ENCODE data around the gene WDR41. TPM values are rescaled to one million over a fixed set of nuclear protein-coding genes. Genes with fewer than 3 reads are reported as not detected.

Gene WDR41
- total RNA-seq, 4 donors from 2014 or later, result 18.8 to 56.1 (median 33.2) TPM

DNA sequence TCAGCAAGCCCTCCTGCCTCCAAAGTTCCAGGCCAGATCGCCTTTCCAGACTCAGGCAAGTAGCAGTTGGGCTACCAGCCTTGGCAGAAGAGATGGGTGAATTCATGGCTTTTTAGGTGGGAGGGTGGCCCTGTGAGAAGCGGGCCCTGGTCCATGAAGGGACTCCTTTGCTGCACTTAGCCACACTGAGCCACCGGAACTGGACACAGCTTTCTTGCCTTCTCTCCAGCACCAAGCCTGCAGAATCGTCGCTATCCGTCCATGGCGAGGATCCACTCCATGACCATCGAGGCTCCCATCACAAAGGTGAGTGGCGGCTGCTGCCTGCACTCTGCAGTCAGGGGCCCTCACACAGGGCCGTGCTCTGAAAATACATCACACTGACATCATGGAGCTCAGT is 85.0 kb downstream of the WDR41 start:
- no peak for DNase-seq (ENCODE audit: extremely low spot score)
- Histone ChIP-seq H3K27ac (replicated peaks in 1 of 4) (no peak overlapping the region), H3K4me3 (no peak overlapping the region), H3K9me3 (no peaks in the 10 kb centered on the region), H3K27me3 (no peaks in the 10 kb centered on the region), H3K4me1 (no peaks in the 10 kb centered on the region), H3K36me3 (no peaks in the 10 kb centered on the region)
- 96% methylated on average over 7 of the region's 10 CpGs for WGBS
- TF ChIP-seq POLR2A (IDR thresholded peaks at IDR 0.05; ENCODE audit: low read depth) (no peak), POLR2AphosphoS5 (IDR thresholded peaks at IDR 0.05) (no peak), EP300 (IDR thresholded peaks at IDR 0.05) (no peak)
- TF ChIP-seq, protein P1, sequence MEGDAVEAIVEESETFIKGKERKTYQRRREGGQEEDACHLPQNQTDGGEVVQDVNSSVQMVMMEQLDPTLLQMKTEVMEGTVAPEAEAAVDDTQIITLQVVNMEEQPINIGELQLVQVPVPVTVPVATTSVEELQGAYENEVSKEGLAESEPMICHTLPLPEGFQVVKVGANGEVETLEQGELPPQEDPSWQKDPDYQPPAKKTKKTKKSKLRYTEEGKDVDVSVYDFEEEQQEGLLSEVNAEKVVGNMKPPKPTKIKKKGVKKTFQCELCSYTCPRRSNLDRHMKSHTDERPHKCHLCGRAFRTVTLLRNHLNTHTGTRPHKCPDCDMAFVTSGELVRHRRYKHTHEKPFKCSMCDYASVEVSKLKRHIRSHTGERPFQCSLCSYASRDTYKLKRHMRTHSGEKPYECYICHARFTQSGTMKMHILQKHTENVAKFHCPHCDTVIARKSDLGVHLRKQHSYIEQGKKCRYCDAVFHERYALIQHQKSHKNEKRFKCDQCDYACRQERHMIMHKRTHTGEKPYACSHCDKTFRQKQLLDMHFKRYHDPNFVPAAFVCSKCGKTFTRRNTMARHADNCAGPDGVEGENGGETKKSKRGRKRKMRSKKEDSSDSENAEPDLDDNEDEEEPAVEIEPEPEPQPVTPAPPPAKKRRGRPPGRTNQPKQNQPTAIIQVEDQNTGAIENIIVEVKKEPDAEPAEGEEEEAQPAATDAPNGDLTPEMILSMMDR (IDR thresholded peaks at IDR 0.05), result no peak
- intact Hi-C loops (cut with DNase I), result no loop called here

DNA sequence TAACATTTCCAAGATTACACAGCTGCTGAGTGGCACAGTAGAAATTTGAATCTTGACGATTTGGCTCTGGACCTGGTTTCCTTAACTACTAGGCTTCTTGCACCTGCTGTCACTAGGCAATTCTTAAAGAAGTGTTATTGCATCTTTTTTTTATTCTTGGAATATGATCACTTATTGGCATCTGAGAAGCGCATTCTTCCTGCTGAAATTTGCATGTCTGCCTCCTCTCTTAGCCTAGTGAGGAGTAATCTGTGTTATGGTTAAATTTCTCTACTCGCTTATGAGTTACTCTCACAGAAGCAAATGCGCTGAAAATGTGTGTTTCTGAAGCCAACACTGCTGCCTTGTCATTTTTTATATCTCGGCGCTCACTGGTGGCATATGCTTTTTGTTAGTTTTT is 89.3 kb downstream of the WDR41 start:
- H3K4me3 ChIP-seq, result no peak overlapping the region
- no peaks in the 10 kb centered on the region for H3K9me3 ChIP-seq
- no peaks in the 10 kb centered on the region for H3K27me3 ChIP-seq
- H3K27ac ChIP-seq (replicated peaks in 1 of 4), result no peak overlapping the region
- no peaks in the 10 kb centered on the region for H3K4me1 ChIP-seq
- WGBS, result 81% methylated on average over 6 of the region's 6 CpGs
- DNase-seq (ENCODE audit: extremely low spot score), result peak; percentile 29
- H3K36me3 ChIP-seq, result no peaks in the 10 kb centered on the region
- TF ChIP-seq EP300 (IDR thresholded peaks at IDR 0.05) (no peak), POLR2AphosphoS5 (IDR thresholded peaks at IDR 0.05) (no peak), POLR2A (IDR thresholded peaks at IDR 0.05; ENCODE audit: low read depth) (no peak)
- TF ChIP-seq, protein P1 (IDR thresholded peaks at IDR 0.05), result no peak
- intact Hi-C loops (cut with DNase I), result no loop called here

DNA sequence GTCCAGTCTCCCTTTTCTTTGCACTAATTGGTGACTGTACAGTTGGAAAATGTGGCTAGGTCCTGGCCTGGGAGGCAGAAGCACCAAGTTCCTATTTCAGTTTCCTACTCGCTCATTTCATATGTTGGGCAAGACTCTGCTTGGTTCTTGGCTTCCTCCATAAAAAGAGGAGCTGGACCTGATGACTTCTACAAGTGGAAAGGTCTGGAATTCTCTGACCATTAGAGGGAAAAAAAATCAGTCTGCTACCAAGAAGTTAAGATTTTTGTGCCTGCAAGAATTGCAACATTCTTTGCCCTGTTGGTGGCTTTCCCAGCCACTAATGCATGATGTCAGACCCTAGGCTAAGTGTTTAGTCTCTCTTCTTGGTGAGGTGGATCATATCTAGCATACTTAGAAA is 91.5 kb downstream of the WDR41 start:
- no peaks in the 10 kb centered on the region for H3K9me3 ChIP-seq
- no peak for DNase-seq (ENCODE audit: extremely low spot score)
- H3K4me3 ChIP-seq, result no peak overlapping the region
- no peaks in the 10 kb centered on the region for H3K36me3 ChIP-seq
- H3K27ac ChIP-seq (replicated peaks in 1 of 4), result no peak overlapping the region
- intact Hi-C loops (cut with DNase I), result no loop called here
- no peaks in the 10 kb centered on the region for H3K4me1 ChIP-seq
- TF ChIP-seq EP300 (IDR thresholded peaks at IDR 0.05) (no peak), POLR2AphosphoS5 (IDR thresholded peaks at IDR 0.05) (no peak), POLR2A (IDR thresholded peaks at IDR 0.05; ENCODE audit: low read depth) (no peak)
- TF ChIP-seq, protein P1 (IDR thresholded peaks at IDR 0.05), result no peak
- H3K27me3 ChIP-seq, result no peaks in the 10 kb centered on the region
- WGBS, result 93% methylated on average over 1 of the region's 1 CpG

DNA sequence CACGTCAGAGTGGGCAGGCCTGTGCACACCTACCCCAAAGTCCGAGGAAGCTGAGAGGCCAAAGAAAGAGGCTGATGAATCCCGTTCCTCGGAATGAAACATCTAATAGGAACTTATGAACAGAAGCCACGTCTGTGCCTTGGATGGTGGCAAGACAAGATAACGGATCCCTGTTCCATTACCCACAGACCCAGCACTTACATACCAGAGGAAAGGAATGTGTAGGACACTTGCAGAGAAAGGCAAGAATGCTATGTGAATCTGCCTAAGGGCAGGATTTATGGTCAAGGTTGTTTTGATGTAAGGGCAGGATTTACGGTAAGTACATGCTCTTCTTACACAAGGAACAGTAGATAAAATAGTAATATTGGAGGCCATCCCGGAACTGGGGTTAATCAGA is 93.2 kb downstream of the WDR41 start:
- no peak for TF ChIP-seq EP300 (IDR thresholded peaks at IDR 0.05)
- TF ChIP-seq POLR2AphosphoS5 (IDR thresholded peaks at IDR 0.05), result no peak
- no peak for DNase-seq (ENCODE audit: extremely low spot score)
- Histone ChIP-seq H3K27me3 (no peaks in the 10 kb centered on the region), H3K9me3 (no peaks in the 10 kb centered on the region), H3K36me3 (no peaks in the 10 kb centered on the region), H3K27ac (replicated peaks in 1 of 4) (no peak overlapping the region), H3K4me1 (no peaks in the 10 kb centered on the region), H3K4me3 (no peak overlapping the region)
- 87% methylated on average over 8 of the region's 8 CpGs for WGBS
- intact Hi-C loops (cut with DNase I), result no loop called here

DNA sequence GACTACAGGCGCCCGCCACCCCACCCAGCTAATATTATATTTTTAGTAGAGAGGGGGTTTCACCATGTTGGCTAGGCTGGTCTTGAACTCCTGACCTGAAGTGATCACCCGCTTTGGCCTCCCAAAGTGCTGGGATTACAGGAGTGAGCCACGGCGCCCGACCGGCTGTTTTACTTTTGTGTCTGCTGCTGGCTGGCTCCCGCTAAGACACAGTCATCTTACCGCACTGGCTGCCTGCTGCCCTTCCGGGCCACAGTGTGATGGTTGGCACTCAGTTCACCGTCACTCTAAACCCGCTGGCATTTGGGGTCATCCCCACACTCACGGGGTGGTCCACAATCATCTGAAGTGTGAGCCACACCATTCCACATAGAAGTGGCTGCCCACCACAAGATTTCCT is 93.7 kb downstream of the WDR41 start:
- no peak for TF ChIP-seq POLR2A (IDR thresholded peaks at IDR 0.05; ENCODE audit: low read depth)
- TF ChIP-seq, protein P1 (IDR thresholded peaks at IDR 0.05), result no peak
- no peak for TF ChIP-seq POLR2AphosphoS5 (IDR thresholded peaks at IDR 0.05)
- no peak for TF ChIP-seq EP300 (IDR thresholded peaks at IDR 0.05)
- H3K27ac ChIP-seq (replicated peaks in 1 of 4), result no peak overlapping the region
- WGBS, result 99% methylated on average over 13 of the region's 13 CpGs
- H3K4me3 ChIP-seq, result no peak overlapping the region
- DNase-seq (ENCODE audit: extremely low spot score), result peak; percentile 74
- no peaks in the 10 kb centered on the region for H3K4me1 ChIP-seq
- H3K9me3 ChIP-seq, result no peaks in the 10 kb centered on the region
- intact Hi-C loops (cut with DNase I), result no loop called here
- no peaks in the 10 kb centered on the region for H3K27me3 ChIP-seq
- H3K36me3 ChIP-seq, result no peaks in the 10 kb centered on the region
